ENCODE data around the gene TMBIM6. TPM values are rescaled to one million over a fixed set of nuclear protein-coding genes. Genes with fewer than 3 reads are reported as not detected.

TMBIM6 gene
- total and polyA plus RNA-seq, 7 experiments from 2014 or later = 307 to 916 (median 392) TPM

DNA sequence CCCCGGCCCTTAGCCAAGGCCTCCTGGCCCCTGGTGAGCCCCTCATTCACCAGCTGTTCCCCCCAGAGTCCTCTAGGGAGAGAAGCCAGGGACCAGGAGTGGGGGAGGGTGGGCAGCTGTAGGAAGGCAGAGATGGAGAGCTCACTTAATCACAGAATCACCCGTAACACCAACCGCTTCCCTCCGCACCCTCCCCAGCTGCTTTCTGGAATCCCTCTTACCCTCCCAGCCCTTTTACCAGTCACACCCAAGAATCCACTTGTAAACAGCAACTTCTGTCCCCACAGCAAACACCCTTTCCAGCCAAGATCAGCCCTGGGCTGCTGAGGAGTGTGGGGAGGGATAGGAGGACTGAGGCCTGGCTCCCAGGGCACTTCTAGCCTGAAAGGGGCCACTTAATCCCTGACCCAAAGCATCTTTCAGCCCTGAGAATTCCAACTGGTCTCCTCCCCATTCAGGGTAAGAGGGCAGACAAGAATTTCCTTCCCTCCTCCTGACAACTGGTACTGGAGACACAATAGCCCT lies 68.1 kb downstream of the TMBIM6 start:
- DNase-seq = no peak
- H3K27me3 Mint-ChIP-seq = no peaks in the 10 kb centered on the region
- H3K27me3 ChIP-seq (ENCODE audit: control insufficient read depth in 2 of 2, insufficient read depth in 2 of 2, low read length in 2 of 2) = no peaks in the 10 kb centered on the region
- intact Hi-C loops (cut with micrococcal nuclease) = no loop called here
- ChIA-PET CTCF (no interaction called here), POLR2A (no interaction called here)
- no peak overlapping the region for H3K27ac ChIP-seq (ENCODE audit: low read depth, low read length)
- H3K36me3 ChIP-seq (ENCODE audit: control insufficient read depth in 2 of 3, insufficient read depth in 3 of 3, low read length in 3 of 3) = peaks cover 0 to 17% (median 0%) of the 10 kb centered on the region in 3 experiments
- no peak overlapping the region for H3K4me3 ChIP-seq (ENCODE audit: low read length)
- H3K4me1 Mint-ChIP-seq = peaks cover 0 to 8% (median 4%) of the 10 kb centered on the region in 7 donors
- no peak overlapping the region for H3K4me3 Mint-ChIP-seq
- no peaks in the 10 kb centered on the region for H3K9me3 Mint-ChIP-seq
- no peaks in the 10 kb centered on the region for H3K4me1 ChIP-seq (ENCODE audit: control insufficient read depth in 2 of 2, insufficient read depth in 2 of 2, low read length in 2 of 2)
- no peak overlapping the region for H3K27ac Mint-ChIP-seq
- no peak for ATAC-seq
- no peaks in the 10 kb centered on the region for H3K9me3 ChIP-seq (ENCODE audit: control insufficient read depth in 2 of 3, low read length in 3 of 3)
- peaks cover 0 to 14% (median 2%) of the 10 kb centered on the region in 5 donors for H3K36me3 Mint-ChIP-seq

GRCh38 chr12:49809906-49810389 lies 68.6 kb downstream of the TMBIM6 start:
- H3K4me1 ChIP-seq (ENCODE audit: control insufficient read depth in 2 of 2, insufficient read depth in 2 of 2, low read length in 2 of 2) = no peaks in the 10 kb centered on the region
- Mint-ChIP-seq H3K27me3 (no peaks in the 10 kb centered on the region), H3K27ac (no peak overlapping the region), H3K9me3 (no peaks in the 10 kb centered on the region), H3K4me3 (no peak overlapping the region), H3K36me3 (peaks cover 0 to 18% (median 6%) of the 10 kb centered on the region in 5 donors), H3K4me1 (peaks cover 3 to 8% (median 5%) of the 10 kb centered on the region in 7 donors)
- CTCF ChIA-PET = no interaction called here
- no peak for DNase-seq
- H3K4me3 ChIP-seq (ENCODE audit: low read length) = no peak overlapping the region
- H3K27me3 ChIP-seq (ENCODE audit: control insufficient read depth in 2 of 2, insufficient read depth in 2 of 2, low read length in 2 of 2) = no peaks in the 10 kb centered on the region
- no peaks in the 10 kb centered on the region for H3K9me3 ChIP-seq (ENCODE audit: control insufficient read depth in 2 of 3, low read length in 3 of 3)
- POLR2A ChIA-PET = interaction anchor here (0.9 kb wide), 1 partner anchor 17 kb away, joined by 4 read pairs; no protein-coding TSS in a partner anchor
- no peak overlapping the region for H3K27ac ChIP-seq (ENCODE audit: low read depth, low read length)
- intact Hi-C loops (cut with micrococcal nuclease) = no loop called here
- peaks cover 0 to 12% (median 0%) of the 10 kb centered on the region in 3 experiments for H3K36me3 ChIP-seq (ENCODE audit: control insufficient read depth in 2 of 3, insufficient read depth in 3 of 3, low read length in 3 of 3)
- ATAC-seq = no peak

DNA sequence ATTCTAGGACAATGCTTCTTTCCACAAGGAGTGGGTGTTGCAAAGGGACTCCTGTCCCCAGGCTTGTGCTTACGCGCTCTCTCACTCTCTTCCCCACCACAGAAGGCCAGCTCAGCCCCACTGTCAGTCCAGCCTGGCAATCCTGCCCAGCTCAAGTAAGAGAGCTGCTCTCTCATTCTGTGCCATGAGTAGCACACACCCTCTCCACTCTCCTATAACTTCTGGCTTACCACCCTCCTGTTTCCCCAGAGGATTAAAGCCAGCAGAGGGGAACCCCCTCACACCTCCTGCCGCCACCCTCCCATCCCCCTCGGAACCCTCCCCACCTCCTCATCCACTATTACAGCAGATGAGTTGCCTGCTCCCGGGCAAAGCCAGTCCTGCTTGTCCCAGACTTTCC lies 69.8 kb downstream of the TMBIM6 start:
- no peaks in the 10 kb centered on the region for H3K27me3 ChIP-seq (ENCODE audit: control insufficient read depth in 2 of 2, insufficient read depth in 2 of 2, low read length in 2 of 2)
- no peaks in the 10 kb centered on the region for H3K9me3 ChIP-seq (ENCODE audit: control insufficient read depth in 2 of 3, low read length in 3 of 3)
- H3K9me3 Mint-ChIP-seq = no peaks in the 10 kb centered on the region
- H3K27me3 Mint-ChIP-seq = no peaks in the 10 kb centered on the region
- intact Hi-C loops (cut with micrococcal nuclease) = no loop called here
- DNase-seq = no peak
- no peak overlapping the region for H3K27ac Mint-ChIP-seq
- H3K4me3 Mint-ChIP-seq = no peak overlapping the region
- peaks cover 0 to 5% (median 0%) of the 10 kb centered on the region in 3 experiments for H3K36me3 ChIP-seq (ENCODE audit: control insufficient read depth in 2 of 3, insufficient read depth in 3 of 3, low read length in 3 of 3)
- peaks cover 3 to 8% (median 6%) of the 10 kb centered on the region in 7 donors for H3K4me1 Mint-ChIP-seq
- CTCF ChIA-PET = interaction anchor here (0.7 kb wide), 1 partner anchor 89 kb away, joined by 3 read pairs; no protein-coding TSS in a partner anchor
- H3K4me3 ChIP-seq (ENCODE audit: low read length) = no peak overlapping the region
- H3K27ac ChIP-seq (ENCODE audit: low read depth, low read length) = no peak overlapping the region
- POLR2A ChIA-PET = no interaction called here
- H3K36me3 Mint-ChIP-seq = peaks cover 0 to 12% (median 5%) of the 10 kb centered on the region in 5 donors
- ATAC-seq = no peak
- no peaks in the 10 kb centered on the region for H3K4me1 ChIP-seq (ENCODE audit: control insufficient read depth in 2 of 2, insufficient read depth in 2 of 2, low read length in 2 of 2)

- Histone ChIP-seq H3K4me3 (ENCODE audit: low read length) (no peak overlapping the region), H3K27me3 (ENCODE audit: control insufficient read depth in 2 of 2, insufficient read depth in 2 of 2, low read length in 2 of 2) (no peaks in the 10 kb centered on the region), H3K4me1 (ENCODE audit: control insufficient read depth in 2 of 2, insufficient read depth in 2 of 2, low read length in 2 of 2) (no peaks in the 10 kb centered on the region), H3K27ac (ENCODE audit: low read depth, low read length) (no peak overlapping the region), H3K36me3 (ENCODE audit: control insufficient read depth in 2 of 3, insufficient read depth in 3 of 3, low read length in 3 of 3) (peaks cover 0 to 5% (median 0%) of the 10 kb centered on the region in 3 experiments), H3K9me3 (ENCODE audit: control insufficient read depth in 2 of 3, low read length in 3 of 3) (no peaks in the 10 kb centered on the region)
- POLR2A ChIA-PET = interaction anchor here (0.9 kb wide), 1 partner anchor 70 kb away, joined by 3 read pairs; no protein-coding TSS in a partner anchor
- ATAC-seq = no peak
- Mint-ChIP-seq H3K36me3 (peaks cover 0 to 16% (median 5%) of the 10 kb centered on the region in 5 donors), H3K4me1 (peaks cover 3 to 8% (median 6%) of the 10 kb centered on the region in 7 donors), H3K27ac (no peak overlapping the region), H3K9me3 (no peaks in the 10 kb centered on the region), H3K4me3 (no peak overlapping the region), H3K27me3 (no peaks in the 10 kb centered on the region)
- intact Hi-C loops (cut with micrococcal nuclease) = no loop called here
- CTCF ChIA-PET = no interaction called here
- no peak for DNase-seq
Measured at GRCh38 chr12:49811961-49812401, 70.6 kb downstream of the TMBIM6 start.

DNA sequence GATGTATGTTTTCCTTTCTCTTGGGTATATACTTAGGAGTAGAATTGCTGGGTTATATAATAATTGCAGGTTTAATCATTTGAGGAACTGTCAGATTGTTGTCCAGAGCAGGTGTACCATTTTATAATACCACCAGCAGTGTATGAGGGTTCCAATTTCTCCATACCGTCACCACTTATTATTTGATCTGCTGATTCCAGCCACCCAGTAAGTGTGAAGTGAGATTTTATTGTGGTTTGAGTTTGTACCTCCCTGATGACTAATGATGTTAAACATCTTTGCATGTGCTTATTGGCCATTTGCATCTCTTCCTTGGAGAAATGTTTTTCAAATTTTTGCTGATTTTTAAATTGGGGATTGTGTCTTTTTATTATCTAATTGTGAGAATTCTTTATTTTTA lies 71.8 kb downstream of the TMBIM6 start:
- Histone ChIP-seq H3K36me3 (ENCODE audit: control insufficient read depth in 2 of 3, insufficient read depth in 3 of 3, low read length in 3 of 3) (peaks cover 0 to 5% (median 0%) of the 10 kb centered on the region in 3 experiments), H3K9me3 (ENCODE audit: control insufficient read depth in 2 of 3, low read length in 3 of 3) (no peaks in the 10 kb centered on the region), H3K4me3 (ENCODE audit: low read length) (no peak overlapping the region), H3K27me3 (ENCODE audit: control insufficient read depth in 2 of 2, insufficient read depth in 2 of 2, low read length in 2 of 2) (no peaks in the 10 kb centered on the region), H3K27ac (ENCODE audit: low read depth, low read length) (no peak overlapping the region), H3K4me1 (ENCODE audit: control insufficient read depth in 2 of 2, insufficient read depth in 2 of 2, low read length in 2 of 2) (no peaks in the 10 kb centered on the region)
- H3K27me3 Mint-ChIP-seq = no peaks in the 10 kb centered on the region
- H3K4me1 Mint-ChIP-seq = peaks cover 3 to 11% (median 6%) of the 10 kb centered on the region in 7 donors
- DNase-seq (no peak), ATAC-seq (no peak)
- POLR2A ChIA-PET = no interaction called here
- CTCF ChIA-PET = no interaction called here
- intact Hi-C loops (cut with micrococcal nuclease) = no loop called here
- peaks cover 0 to 19% (median 5%) of the 10 kb centered on the region in 5 donors for H3K36me3 Mint-ChIP-seq
- no peak overlapping the region for H3K27ac Mint-ChIP-seq
- H3K9me3 Mint-ChIP-seq = no peaks in the 10 kb centered on the region
- H3K4me3 Mint-ChIP-seq = no peak overlapping the region

Other genes with a start within 250 kb of the TMBIM6 start
- 1 to 10 TPM in 4 of 5 experiments, under 1 TPM in 1; 0.99 to 5.3 (median 3.8) TPM for gene KCNH3, start 202.5 kb upstream of the TMBIM6 start, total RNA-seq
- 1 to 10 TPM; 1.9 to 3.8 TPM for gene KCNH3, start 202.5 kb upstream of the TMBIM6 start, polyA plus RNA-seq
- gene MCRS1, start 173.4 kb upstream of the TMBIM6 start, total RNA-seq = 10 to 100 TPM; 70.0 to 85.2 (median 71.4) TPM
- gene MCRS1, start 173.4 kb upstream of the TMBIM6 start, polyA plus RNA-seq = 10 to 100 TPM; 55.5 to 61.6 TPM
- gene FAM186B, start 135.9 kb upstream of the TMBIM6 start, total RNA-seq = 1 to 10 TPM in 1 of 5 experiments, under 1 TPM in 4; 0.24 to 1.1 (median 0.51) TPM
- under 1 TPM; 0.13 to 0.26 TPM for gene FAM186B, start 135.9 kb upstream of the TMBIM6 start, polyA plus RNA-seq
- gene PRPF40B, start 118.0 kb upstream of the TMBIM6 start, total RNA-seq = 10 to 100 TPM in 4 of 5 experiments, 1 to 10 TPM in 1; 7.8 to 24.1 (median 12.1) TPM
- gene PRPF40B, start 118.0 kb upstream of the TMBIM6 start, polyA plus RNA-seq = 1 to 10 TPM; 2.0 to 4.2 TPM
- gene FMNL3, start 34.2 kb upstream of the TMBIM6 start, total RNA-seq = 10 to 100 TPM; 33.3 to 40.4 (median 39.7) TPM
- 10 to 100 TPM; 10.4 to 12.0 TPM for gene FMNL3, start 34.2 kb upstream of the TMBIM6 start, polyA plus RNA-seq
- gene NCKAP5L, start 86.9 kb downstream of the TMBIM6 start, total RNA-seq = 10 to 100 TPM in 4 of 5 experiments, 1 to 10 TPM in 1; 4.3 to 27.5 (median 12.0) TPM
- 1 to 10 TPM; 1.8 to 5.4 TPM for gene NCKAP5L, start 86.9 kb downstream of the TMBIM6 start, polyA plus RNA-seq
- gene BCDIN3D, start 101.5 kb downstream of the TMBIM6 start, total RNA-seq = 10 to 100 TPM in 2 of 5 experiments, 1 to 10 TPM in 3; 3.7 to 17.4 (median 6.8) TPM
- gene BCDIN3D, start 101.5 kb downstream of the TMBIM6 start, polyA plus RNA-seq = 1 to 10 TPM; 4.8 to 7.4 TPM
- under 1 TPM in 2 of 5 experiments, not detected in 3; 0.22 to 0.85 TPM for gene FAIM2, start 162.3 kb downstream of the TMBIM6 start, total RNA-seq
- not detected for gene FAIM2, start 162.3 kb downstream of the TMBIM6 start, polyA plus RNA-seq
- gene AQP2, start 209.2 kb downstream of the TMBIM6 start, total RNA-seq = not detected
- not detected for gene AQP2, start 209.2 kb downstream of the TMBIM6 start, polyA plus RNA-seq
- gene AQP5, start 220.3 kb downstream of the TMBIM6 start, total RNA-seq = not detected
- gene AQP5, start 220.3 kb downstream of the TMBIM6 start, polyA plus RNA-seq = not detected
- gene AQP6, start 231.4 kb downstream of the TMBIM6 start, total RNA-seq = not detected
- not detected for gene AQP6, start 231.4 kb downstream of the TMBIM6 start, polyA plus RNA-seq